ENCODE data around the gene GABRG3.

- TF ChIP-seq ZNF70 (CRISPR knock-in tag; IDR thresholded peaks at IDR 0.05) (no peak), ZNF565 (CRISPR knock-in tag; conservative IDR thresholded peaks at IDR 0.05; ENCODE audit: low read depth) (no peak), CREB5 (CRISPR knock-in tag; IDR thresholded peaks at IDR 0.05; ENCODE audit: low read depth) (no peak), PATZ1 (CRISPR knock-in tag; IDR thresholded peaks at IDR 0.05; ENCODE audit: borderline replicate concordance) (no peak), RARB (CRISPR knock-in tag; IDR thresholded peaks at IDR 0.05) (no peak)
Observed at GRCh38 chr15:27438403-27439375, 467.7 kb downstream of the GABRG3 start.

Data from SK-N-SH treated with all-trans-retinoic acid at 6 μM for 48 hours (cell line).